Psoas muscle (tissue), 8 donors: Measurements from ENCODE around the gene ID4. TPM values are rescaled to one million over a fixed set of nuclear protein-coding genes. Genes with fewer than 3 reads are reported as not detected.

ENCODE experiments used
- ATAC-seq, 4 donors: fragments of 200-7000 bp; cut with Tn5 transposase; one replicate each; pipeline ENCODE4 v1.9.1; 2020; ENCODE audit warnings: moderate library complexity in 3 of 4, mild to moderate bottlenecking in 2 of 4
- DNase-seq, 2 donors: peaks; one replicate each; pipeline ENCODE4 v3.0.0-alpha.2; 2020
- H3K27ac ChIP-seq: fragments of 200-600 bp; one replicate; pipeline ENCODE4 v1.8.0; 2022
- H3K27me3 ChIP-seq, 3 donors: fragments of 200-600 bp in 1 of 3; one replicate each; pipeline versions ENCODE4 v1.6.1 to v1.8.0; 2013 to 2022; ENCODE audit warnings: low read length in 2 of 3, mild to moderate bottlenecking in 2 of 3, moderate library complexity in 1 of 3; ENCODE audit not compliant: insufficient read depth in 3 of 3
- H3K36me3 ChIP-seq, 2 donors: fragments of 200-600 bp in 1 of 2; one replicate each; pipeline versions ENCODE4 v1.6.1 to v1.8.0; 2013 to 2022; ENCODE audit warnings: low read depth in 1 of 2, mild to moderate bottlenecking in 1 of 2, moderate library complexity in 1 of 2; ENCODE audit not compliant: insufficient read depth in 1 of 2
- H3K4me1 ChIP-seq: fragments of 200-600 bp; one replicate; pipeline ENCODE4 v1.8.0; 2022
- H3K4me3 ChIP-seq: fragments of 200-600 bp; one replicate; pipeline ENCODE4 v1.8.0; 2022; ENCODE audit warnings: mild to moderate bottlenecking
- H3K9me3 ChIP-seq: fragments of 200-600 bp; one replicate; pipeline ENCODE4 v1.8.0; 2022
- CTCF ChIP-seq: fragments of 200-600 bp; IDR thresholded peaks from one replicate; pipeline ENCODE4 v1.8.0; 2022; ENCODE audit warnings: antibody characterized with exemption
- WGBS, 3 donors: extraction: QIAGEN DNeasy Blood & Tissue Kit; methylation state at CpG; one replicate each; pipeline versions ENCODE4 v1.1.6 to v1.1.7; 2013; 5-methylcytosine and 5-hydroxymethylcytosine counted together
- intact Hi-C, 2 donors: fragments of 100-400 bp; cut with DNase I; formaldehyde crosslinking; loops; one replicate each; pipeline versions ENCODE4 v1.11.0 to v1.14.2; 2022
- polyA plus RNA-seq, 3 donors: library from polyadenylated mRNA; stranded (reverse); fragments of 200-250 nt; gene quantifications; one replicate each; pipeline ENCODE4 v1.2.3, GENCODE V29; 2013
- total RNA-seq, 4 donors: library from RNA; stranded (reverse); fragmentation: NEBNext Ultra II Directional in 2 of 4; extraction: Animal tissue kit (Norgen Biotek cat#: 25700) in 2 of 4; gene quantifications; one replicate each; pipeline versions ENCODE4 v1.2.1 to v1.2.4, GENCODE V29; 2021 to 2023
- donor health status: healthy with polysubstance abuse.
- donor health status: DM: no; HTN: no; CAD: no; lungs with moderate emphysema.
- donor health status: Bipolar disorder and iron deficiency.
- donor health status: healthy.
- donor health status: DM: yes; HTN: yes; CAD: no.
- donor health status: DM: no; HTN: no; CAD: no.
- donor health status: DM: no; HTN: no; CAD: no.
- donor health status: DM: yes; HTN: yes; CAD: no.

The ID4 gene
- total and polyA plus RNA-seq, 7 donors: 0.61 to 3.1 (median 1.3) TPM

- Histone ChIP-seq H3K27ac (no peak overlapping the region), H3K4me1 (no peaks in the 10 kb centered on the region), H3K4me3 (no peak overlapping the region), H3K9me3 (no peaks in the 10 kb centered on the region), H3K27me3 (no peaks in the 10 kb centered on the region), H3K36me3 (no peaks in the 10 kb centered on the region)
- WGBS, 3 donors: 52 to 73% (median 68%) methylated on average over 2 of the region's 2 CpGs
- TF ChIP-seq CTCF: no peak
- no peak for ATAC-seq
- intact Hi-C loops: no loop called here
- DNase-seq: no peak
Observed at GRCh38 chr6:19873031-19873430, 35.9 kb downstream of the ID4 start.

- DNase-seq: no peak
- Histone ChIP-seq H3K27ac (no peak overlapping the region), H3K4me1 (no peaks in the 10 kb centered on the region), H3K27me3 (no peaks in the 10 kb centered on the region), H3K9me3 (no peaks in the 10 kb centered on the region), H3K36me3 (no peaks in the 10 kb centered on the region), H3K4me3 (no peak overlapping the region)
- ATAC-seq: no peak
- 80 to 88% (median 86%) methylated on average over 5 of the region's 5 CpGs for WGBS, 3 donors
- TF ChIP-seq CTCF: no peak
- intact Hi-C loops: no loop called here
Observed at GRCh38 chr6:19876672-19877071, 39.5 kb downstream of the ID4 start.

- DNase-seq (no peak), ATAC-seq (no peak)
- Histone ChIP-seq H3K4me3 (no peak overlapping the region), H3K27me3 (no peaks in the 10 kb centered on the region), H3K27ac (no peak overlapping the region), H3K4me1 (no peaks in the 10 kb centered on the region), H3K9me3 (no peaks in the 10 kb centered on the region), H3K36me3 (no peaks in the 10 kb centered on the region)
- WGBS, 3 donors: 8 to 20% (median 15%) methylated on average over 1 of the region's 1 CpG
- no peak for TF ChIP-seq CTCF
- intact Hi-C loops: no loop called here
Observed at GRCh38 chr6:19879663-19880062, 42.5 kb downstream of the ID4 start.

- Histone ChIP-seq H3K27me3 (no peaks in the 10 kb centered on the region), H3K4me1 (no peaks in the 10 kb centered on the region), H3K4me3 (no peak overlapping the region), H3K36me3 (no peaks in the 10 kb centered on the region), H3K9me3 (no peaks in the 10 kb centered on the region), H3K27ac (no peak overlapping the region)
- intact Hi-C loops: no loop called here
- DNase-seq (no peak), ATAC-seq (no peak)
- 66 to 81% (median 78%) methylated on average over 2 of the region's 2 CpGs for WGBS, 3 donors
- no peak for TF ChIP-seq CTCF
Observed at GRCh38 chr6:19880066-19880465, 42.9 kb downstream of the ID4 start.

- Histone ChIP-seq H3K9me3 (no peaks in the 10 kb centered on the region), H3K4me1 (no peaks in the 10 kb centered on the region), H3K36me3 (no peaks in the 10 kb centered on the region), H3K27me3 (peaks cover 0 to 5% (median 2%) of the 10 kb centered on the region in 3 donors), H3K27ac (no peak overlapping the region), H3K4me3 (no peak overlapping the region)
- TF ChIP-seq CTCF: no peak
- ATAC-seq (no peak), DNase-seq (no peak)
- WGBS, 3 donors: 76 to 78% (median 77%) methylated on average over 5 of the region's 5 CpGs
- intact Hi-C loops: no loop called here
Observed at GRCh38 chr6:19891451-19891850, 54.3 kb downstream of the ID4 start.
